Measurements from ENCODE around the gene PLEKHF1. TPM values are rescaled to one million over a fixed set of nuclear protein-coding genes. Genes with fewer than 3 reads are reported as not detected.

PLEKHF1 gene
- total and polyA plus RNA-seq, 2 of the 8 experiments (the other 6 are each of a cell fraction or from before 2014, with no cell fraction given), result 11.1 to 18.4 TPM

DNA sequence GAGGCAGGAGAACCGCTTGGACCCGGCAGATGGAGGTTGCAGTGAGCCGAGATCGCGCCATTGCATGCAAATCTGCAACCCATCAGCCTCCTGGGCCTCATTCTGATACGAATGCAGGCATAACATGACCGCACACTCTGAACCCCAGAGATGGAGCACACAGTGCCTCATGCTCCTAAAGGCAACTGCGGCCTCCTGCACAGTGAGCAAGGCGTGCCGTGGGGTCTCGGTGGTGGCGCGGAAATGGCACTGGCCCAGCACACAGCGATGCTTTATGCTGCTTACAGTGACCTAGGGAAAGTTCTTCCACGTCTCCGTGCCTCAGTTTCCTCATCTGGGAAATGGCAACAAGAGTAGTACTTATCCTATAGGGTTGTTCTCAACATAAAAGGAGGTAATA lies 51.8 kb downstream of the PLEKHF1 start:
- no peak overlapping the region for H3K4me2 ChIP-seq (ENCODE audit: insufficient read depth in 1 of 2, low read depth in 2 of 2, low read length in 2 of 2)
- H3K18ac ChIP-seq (ENCODE audit: extremely low read depth, low read length), result no peak overlapping the region
- H2BK12ac ChIP-seq (ENCODE audit: low read depth, low read length), result no peak overlapping the region
- H3K56ac ChIP-seq (replicated peaks; ENCODE audit: insufficient read length, low read depth, low read length), result no peak overlapping the region
- H2BK120ac ChIP-seq (replicated peaks; ENCODE audit: low read depth, low read length), result no peak overlapping the region
- no peak overlapping the region for H3K4ac ChIP-seq (replicated peaks; ENCODE audit: insufficient read length, low read depth, low read length)
- peaks cover 0 to 4% (median 2%) of the 10 kb centered on the region in 4 experiments; a peak in 3 of 7 replicates for H3K4me1 ChIP-seq (replicated peaks in 1 of 4; ENCODE audit: control insufficient read depth in 3 of 4, insufficient read depth in 4 of 4, low read length in 3 of 4)
- no peak overlapping the region for H3K14ac ChIP-seq (ENCODE audit: insufficient read length)
- no peak overlapping the region for H3K27ac ChIP-seq (ENCODE audit: low read depth, low read length)
- H2AFZ ChIP-seq (ENCODE audit: low read length), result no peak overlapping the region
- H3K9me3 ChIP-seq (ENCODE audit: insufficient read depth in 2 of 2, low read depth in 1 of 2, low read length in 1 of 2), result no peaks in the 10 kb centered on the region
- TF ChIP-seq HDAC2 (IDR thresholded peaks at IDR 0.05; ENCODE audit: borderline replicate concordance in 1 of 2, low read depth in 2 of 2, low read length in 2 of 2) (no peak), GTF2F1 (IDR thresholded peaks at IDR 0.05; ENCODE audit: borderline replicate concordance, low read depth, low read length) (no peak), TCF12 (IDR thresholded peaks at IDR 0.05; ENCODE audit: low read depth, low read length) (no peak), BACH1 (IDR thresholded peaks at IDR 0.05; ENCODE audit: low read length) (no peak), SRF (IDR thresholded peaks at IDR 0.05; ENCODE audit: low read depth, low read length) (no peak), MAFK (IDR thresholded peaks at IDR 0.05; ENCODE audit: low read depth, low read length) (no peak), JUND (IDR thresholded peaks at IDR 0.05; ENCODE audit: low read length) (no peak), EGR1 (IDR thresholded peaks at IDR 0.05; ENCODE audit: borderline replicate concordance, low read depth, low read length) (no peak)
- TF ChIP-seq, protein P1, sequence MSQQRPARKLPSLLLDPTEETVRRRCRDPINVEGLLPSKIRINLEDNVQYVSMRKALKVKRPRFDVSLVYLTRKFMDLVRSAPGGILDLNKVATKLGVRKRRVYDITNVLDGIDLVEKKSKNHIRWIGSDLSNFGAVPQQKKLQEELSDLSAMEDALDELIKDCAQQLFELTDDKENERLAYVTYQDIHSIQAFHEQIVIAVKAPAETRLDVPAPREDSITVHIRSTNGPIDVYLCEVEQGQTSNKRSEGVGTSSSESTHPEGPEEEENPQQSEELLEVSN (IDR thresholded peaks at IDR 0.05), result no peak
- TF ChIP-seq, protein P2, sequence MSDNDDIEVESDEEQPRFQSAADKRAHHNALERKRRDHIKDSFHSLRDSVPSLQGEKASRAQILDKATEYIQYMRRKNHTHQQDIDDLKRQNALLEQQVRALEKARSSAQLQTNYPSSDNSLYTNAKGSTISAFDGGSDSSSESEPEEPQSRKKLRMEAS (IDR thresholded peaks at IDR 0.05), result no peak
- peaks cover 2% of the 10 kb centered on the region; the same call in 1 of the 2 replicates for H3K23me2 ChIP-seq (ENCODE audit: low read depth, low read length)
- no peak overlapping the region for H3K4me3 ChIP-seq (ENCODE audit: extremely low read depth in 1 of 4, insufficient read depth in 2 of 4, low read depth in 3 of 4, low read length in 4 of 4)
- H2AK5ac ChIP-seq (ENCODE audit: low read depth, low read length), result no peak overlapping the region
- H2BK20ac ChIP-seq (ENCODE audit: low read length), result no peak overlapping the region
- H4K8ac ChIP-seq (ENCODE audit: extremely low read depth, insufficient read depth, low read length), result no peak overlapping the region
- H2BK15ac ChIP-seq (ENCODE audit: low read length), result no peak overlapping the region
- no peaks in the 10 kb centered on the region; the same call in none of the 2 replicates for H3K79me1 ChIP-seq (ENCODE audit: low read depth, low read length)
- no peaks in the 10 kb centered on the region for H3K27me3 ChIP-seq (replicated peaks in 1 of 4; ENCODE audit: control insufficient read depth in 3 of 4, extremely low read depth in 1 of 4, insufficient read depth in 3 of 4, low read length in 3 of 4)
- H4K20me1 ChIP-seq (replicated peaks in 1 of 2; ENCODE audit: control insufficient read depth in 1 of 2, insufficient read depth in 2 of 2, low read length in 2 of 2), result no peaks in the 10 kb centered on the region
- H3K79me2 ChIP-seq (ENCODE audit: control insufficient read depth in 1 of 2, insufficient read depth in 2 of 2, low read length in 2 of 2), result no peaks in the 10 kb centered on the region; a peak in 1 of 4 replicates
- no peak overlapping the region for H4K91ac ChIP-seq (replicated peaks; ENCODE audit: insufficient read length, low read length)
- no peak overlapping the region for H2BK5ac ChIP-seq (ENCODE audit: low read depth, low read length)
- H3K36me3 ChIP-seq (ENCODE audit: control insufficient read depth in 2 of 4, insufficient read depth in 4 of 4, low read length in 3 of 4), result no peaks in the 10 kb centered on the region
- no peak overlapping the region for H4K5ac ChIP-seq (ENCODE audit: insufficient read length, low read depth, low read length)
- ChIA-PET CTCF (ENCODE audit: partially characterized antibody) (interaction anchor here (0.6 to 5.7 kb wide), 36 partner anchors 9 to 611 kb away, joined by 3 to 52 read pairs (median 4); no protein-coding TSS in a partner anchor), POLR2A (ENCODE audit: partially characterized antibody) (interaction anchor here (0.9 to 4.4 kb wide), 6 partner anchors 8 to 105 kb away, joined by 3 to 17 read pairs (median 5); no protein-coding TSS in a partner anchor)
- DNase-seq (ENCODE audit: low read depth in 1 of 2, low spot score in 2 of 2) (no peak), FAIRE-seq (no peak)
- 93% methylated on average over 16 of the region's 16 CpGs; no CpG with 5 or more reads in 1 of the 2 experiments for WGBS, 2 experiments (ENCODE audit: extremely low coverage in 1 of 2, insufficient coverage in 1 of 2, insufficient read length in 1 of 2, insufficient replicate concordance in 2 of 2, low coverage in 1 of 2, low lambda C conversion rate in 2 of 2, missing lambda C conversion rate in 1 of 2)
- no peak overlapping the region for H3K23ac ChIP-seq (ENCODE audit: insufficient read length)
- no peak overlapping the region for H3K9ac ChIP-seq (replicated peaks in 1 of 4; ENCODE audit: extremely low read depth in 1 of 4, low read depth in 3 of 4, low read length in 3 of 4)

Data from H1 (cell line).